Subcutaneous adipose tissue (tissue), 4 donors: ENCODE measurements around the gene PTMS. TPM values are rescaled to one million over a fixed set of nuclear protein-coding genes. Genes with fewer than 3 reads are reported as not detected.

Experiments
- CTCF ChIP-seq: fragments of 450-650 bp; IDR thresholded peaks from one replicate; pipeline ENCODE4 v1.5.1; 2016; ENCODE audit warnings: low read depth, mild to moderate bottlenecking, control low read depth, antibody characterized with exemption, moderate library complexity
- total RNA-seq, 4 donors: library from RNA; depleted of rRNA; stranded (reverse); fragments of >200 nt; gene quantifications; one replicate each; pipeline ENCODE4 v1.1.0, GENCODE V29; 2016

Gene PTMS
- total RNA-seq, 4 donors from 2014 or later, result 60.3 to 118 (median 92.0) TPM

GRCh38 chr12:6754411-6754810 is 11.8 kb upstream of the PTMS start:
- TF ChIP-seq CTCF, result no peak

- TF ChIP-seq CTCF, result no peak
Observed at GRCh38 chr12:6757028-6757690, 9.0 kb upstream of the PTMS start.

GRCh38 chr12:6758506-6759095 is 7.6 kb upstream of the PTMS start:
- TF ChIP-seq CTCF, result no peak

- TF ChIP-seq CTCF, result no peak
Observed at GRCh38 chr12:6759741-6760140, 6.4 kb upstream of the PTMS start.

- no peak for TF ChIP-seq CTCF
Observed at GRCh38 chr12:6763380-6763779, 2.8 kb upstream of the PTMS start.

- TF ChIP-seq CTCF, result no peak
Observed at GRCh38 chr12:6764011-6764828, 1.9 kb upstream of the PTMS start.

- no peak for TF ChIP-seq CTCF
Observed at GRCh38 chr12:6765048-6765633, 1.0 kb upstream of the PTMS start.
